ENCODE data around the gene P2RY8. TPM values are rescaled to one million over a fixed set of nuclear protein-coding genes. Genes with fewer than 3 reads are reported as not detected.

The P2RY8 gene
- total RNA-seq, 1 experiment from 2014 or later: not detected

DNA sequence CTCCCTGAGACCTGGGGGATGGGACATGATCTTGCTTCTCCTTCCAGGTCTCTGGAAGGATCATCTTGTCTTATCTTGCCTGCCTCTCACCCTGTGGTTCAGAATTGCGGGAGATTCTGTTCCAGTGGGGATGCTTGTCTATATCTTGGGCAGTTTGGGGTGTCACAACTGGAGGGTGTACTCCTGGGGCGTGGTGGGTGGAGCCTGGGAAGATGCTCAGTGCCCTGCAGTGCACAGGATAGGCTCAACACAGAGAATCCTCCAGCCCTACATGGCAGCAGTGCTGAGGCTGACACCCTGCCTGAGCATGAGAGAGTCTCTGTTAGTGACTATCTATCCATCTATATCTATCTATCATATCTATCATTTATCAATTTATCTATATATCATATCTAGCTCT lies 7.7 kb downstream of the P2RY8 start:
- no TSS peak for BruUV-seq (replicated peaks)
- intact Hi-C loops (cut with micrococcal nuclease; ENCODE audit: unreplicated experiment): no loop called here
- H3K27ac ChIP-seq (ENCODE audit: low read depth, low read length, poor library complexity, severe bottlenecking): no peak overlapping the region
- TF ChIP-seq, protein P1, sequence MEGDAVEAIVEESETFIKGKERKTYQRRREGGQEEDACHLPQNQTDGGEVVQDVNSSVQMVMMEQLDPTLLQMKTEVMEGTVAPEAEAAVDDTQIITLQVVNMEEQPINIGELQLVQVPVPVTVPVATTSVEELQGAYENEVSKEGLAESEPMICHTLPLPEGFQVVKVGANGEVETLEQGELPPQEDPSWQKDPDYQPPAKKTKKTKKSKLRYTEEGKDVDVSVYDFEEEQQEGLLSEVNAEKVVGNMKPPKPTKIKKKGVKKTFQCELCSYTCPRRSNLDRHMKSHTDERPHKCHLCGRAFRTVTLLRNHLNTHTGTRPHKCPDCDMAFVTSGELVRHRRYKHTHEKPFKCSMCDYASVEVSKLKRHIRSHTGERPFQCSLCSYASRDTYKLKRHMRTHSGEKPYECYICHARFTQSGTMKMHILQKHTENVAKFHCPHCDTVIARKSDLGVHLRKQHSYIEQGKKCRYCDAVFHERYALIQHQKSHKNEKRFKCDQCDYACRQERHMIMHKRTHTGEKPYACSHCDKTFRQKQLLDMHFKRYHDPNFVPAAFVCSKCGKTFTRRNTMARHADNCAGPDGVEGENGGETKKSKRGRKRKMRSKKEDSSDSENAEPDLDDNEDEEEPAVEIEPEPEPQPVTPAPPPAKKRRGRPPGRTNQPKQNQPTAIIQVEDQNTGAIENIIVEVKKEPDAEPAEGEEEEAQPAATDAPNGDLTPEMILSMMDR (conservative IDR thresholded peaks at IDR 0.05; ENCODE audit: low read depth, low read length): no peak
- no peak for TF ChIP-seq EZH2 (IDR thresholded peaks at IDR 0.05; ENCODE audit: borderline replicate concordance, low read depth, low read length, poor library complexity, severe bottlenecking)
- no peaks in the 10 kb centered on the region for H3K36me3 ChIP-seq (ENCODE audit: insufficient read depth, low read length, poor library complexity, severe bottlenecking)
- CTCF ChIA-PET: no interaction called here
- no peaks in the 10 kb centered on the region for H3K9me3 ChIP-seq (ENCODE audit: low read depth, low read length, poor library complexity, severe bottlenecking)
- no peaks in the 10 kb centered on the region for H3K4me1 ChIP-seq (ENCODE audit: insufficient read depth, low read length, poor library complexity, severe bottlenecking)
- H3K4me3 ChIP-seq (ENCODE audit: low read depth, low read length, poor library complexity, severe bottlenecking): no peak overlapping the region
- DNase-seq (ENCODE audit: low spot score): no peak
- POLR2A ChIA-PET (ENCODE audit: low non-redundant PET): no interaction called here
- H3K27me3 ChIP-seq (replicated peaks; ENCODE audit: insufficient read depth, low read depth, low read length, poor library complexity): no peaks in the 10 kb centered on the region

DNA sequence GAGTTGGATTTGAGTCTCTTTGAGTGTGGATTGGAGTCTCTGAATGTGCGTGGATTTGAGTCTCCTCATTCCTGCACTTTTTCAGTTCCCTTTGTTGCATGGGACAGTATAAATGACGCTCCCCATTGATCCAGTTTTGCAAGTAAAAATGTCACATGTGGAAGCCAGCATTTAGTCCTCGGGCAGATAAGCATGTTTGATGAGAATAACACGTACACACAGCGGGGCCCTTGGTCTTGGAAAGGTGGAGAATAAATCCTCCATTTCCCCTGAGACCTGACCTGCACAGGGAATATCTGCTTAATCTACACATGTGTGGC lies 8.1 kb downstream of the P2RY8 start:
- TF ChIP-seq EZH2 (IDR thresholded peaks at IDR 0.05; ENCODE audit: borderline replicate concordance, low read depth, low read length, poor library complexity, severe bottlenecking): no peak
- TF ChIP-seq, protein P1 (conservative IDR thresholded peaks at IDR 0.05; ENCODE audit: low read depth, low read length): no peak
- CTCF ChIA-PET: no interaction called here
- H3K36me3 ChIP-seq (ENCODE audit: insufficient read depth, low read length, poor library complexity, severe bottlenecking): no peaks in the 10 kb centered on the region
- intact Hi-C loops (cut with micrococcal nuclease; ENCODE audit: unreplicated experiment): no loop called here
- H3K4me1 ChIP-seq (ENCODE audit: insufficient read depth, low read length, poor library complexity, severe bottlenecking): no peaks in the 10 kb centered on the region
- no peak overlapping the region for H3K27ac ChIP-seq (ENCODE audit: low read depth, low read length, poor library complexity, severe bottlenecking)
- POLR2A ChIA-PET (ENCODE audit: low non-redundant PET): no interaction called here
- H3K4me3 ChIP-seq (ENCODE audit: low read depth, low read length, poor library complexity, severe bottlenecking): no peak overlapping the region
- H3K9me3 ChIP-seq (ENCODE audit: low read depth, low read length, poor library complexity, severe bottlenecking): no peaks in the 10 kb centered on the region
- no TSS peak for BruUV-seq (replicated peaks)
- H3K27me3 ChIP-seq (replicated peaks; ENCODE audit: insufficient read depth, low read depth, low read length, poor library complexity): no peaks in the 10 kb centered on the region
- no peak for DNase-seq (ENCODE audit: low spot score)

DNA sequence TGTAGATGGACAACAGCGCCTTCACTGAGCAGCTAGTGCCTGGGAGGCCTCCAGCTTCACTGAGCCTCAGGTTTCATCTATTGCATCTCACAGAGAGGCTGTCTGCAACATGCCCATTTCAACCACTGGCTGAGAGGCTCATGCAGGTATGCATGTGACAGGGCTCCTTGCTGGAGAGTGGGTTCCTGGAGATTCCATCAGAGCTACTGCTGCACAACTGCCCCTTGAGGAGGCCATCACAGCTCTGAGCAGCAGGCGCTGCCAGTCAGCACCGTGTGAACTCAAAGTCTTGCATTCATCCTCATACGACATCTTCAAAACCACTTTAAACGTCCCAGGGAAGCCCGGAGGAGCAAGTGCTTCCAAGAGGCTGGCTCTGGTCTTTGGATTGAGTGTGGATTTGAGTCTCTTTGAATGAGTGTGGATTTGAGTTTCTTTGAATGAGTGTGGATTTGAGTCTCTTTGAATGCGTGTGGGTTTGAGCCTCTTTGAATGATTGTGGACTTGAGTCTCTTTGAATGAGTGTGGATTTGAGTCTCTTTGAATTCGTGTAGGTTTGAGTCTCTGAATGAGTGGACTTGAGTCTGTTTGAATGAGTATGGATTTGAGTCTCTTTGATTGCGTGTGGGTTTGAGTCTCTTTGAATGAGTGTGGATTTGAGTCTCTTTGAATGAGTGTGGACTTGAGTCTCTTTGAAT lies 8.7 kb downstream of the P2RY8 start:
- ChIA-PET CTCF (no interaction called here), POLR2A (ENCODE audit: low non-redundant PET) (no interaction called here)
- H3K4me3 ChIP-seq (ENCODE audit: low read depth, low read length, poor library complexity, severe bottlenecking): no peak overlapping the region
- no peak for DNase-seq (ENCODE audit: low spot score)
- no peaks in the 10 kb centered on the region for H3K27me3 ChIP-seq (replicated peaks; ENCODE audit: insufficient read depth, low read depth, low read length, poor library complexity)
- intact Hi-C loops (cut with micrococcal nuclease; ENCODE audit: unreplicated experiment): no loop called here
- BruUV-seq (replicated peaks): no TSS peak
- no peaks in the 10 kb centered on the region for H3K9me3 ChIP-seq (ENCODE audit: low read depth, low read length, poor library complexity, severe bottlenecking)
- H3K4me1 ChIP-seq (ENCODE audit: insufficient read depth, low read length, poor library complexity, severe bottlenecking): no peaks in the 10 kb centered on the region
- H3K36me3 ChIP-seq (ENCODE audit: insufficient read depth, low read length, poor library complexity, severe bottlenecking): no peaks in the 10 kb centered on the region
- TF ChIP-seq, protein P1 (conservative IDR thresholded peaks at IDR 0.05; ENCODE audit: low read depth, low read length): no peak
- no peak for TF ChIP-seq EZH2 (IDR thresholded peaks at IDR 0.05; ENCODE audit: borderline replicate concordance, low read depth, low read length, poor library complexity, severe bottlenecking)
- H3K27ac ChIP-seq (ENCODE audit: low read depth, low read length, poor library complexity, severe bottlenecking): no peak overlapping the region

All from A673 (cell line).